Muscle of arm (tissue), 12 donors: ENCODE results near the gene GSDMA. TPM values are rescaled to one million over a fixed set of nuclear protein-coding genes. Genes with fewer than 3 reads are reported as not detected.
A peak's percentile ranks its signal among the peaks of the same experiment; 100 is the strongest.

Experiments used
- DNase-seq: peaks from one replicate; pipeline ENCODE4 v3.0.0-alpha.2; 2013
- polyA plus RNA-seq, 12 donors: library from polyadenylated mRNA; unstranded; fragments of 120-200 nt; gene quantifications; one replicate each; pipeline ENCODE4 v1.2.1, GENCODE V29; 2013; ENCODE audit not compliant: insufficient read length in 12 of 12

Gene GSDMA
- polyA plus RNA-seq, 12 donors: 0.08 to 0.19 (median 0.14) TPM; not detected in 2

DNA sequence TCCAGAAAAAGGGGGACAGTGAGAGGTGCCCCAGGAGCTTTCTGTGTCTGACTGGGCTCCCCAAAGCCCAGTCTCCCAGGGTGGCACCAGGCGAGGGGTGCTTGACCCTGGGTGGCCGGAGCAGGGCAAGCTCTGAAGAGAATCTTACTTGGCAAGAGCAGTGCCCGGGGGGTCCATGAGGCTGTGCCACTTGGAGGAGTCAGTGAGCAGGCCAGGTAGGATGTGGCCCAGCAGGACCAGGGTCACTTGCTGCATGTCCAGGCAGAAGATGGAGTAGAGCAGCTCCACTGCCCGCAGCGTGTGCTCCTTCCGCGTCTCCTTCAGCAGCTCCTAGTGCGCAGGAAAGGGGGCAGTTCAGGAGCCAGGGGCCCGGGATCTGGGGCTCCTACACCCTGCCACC is 59.7 kb downstream of the GSDMA start:
- DNase-seq: no peak

DNA sequence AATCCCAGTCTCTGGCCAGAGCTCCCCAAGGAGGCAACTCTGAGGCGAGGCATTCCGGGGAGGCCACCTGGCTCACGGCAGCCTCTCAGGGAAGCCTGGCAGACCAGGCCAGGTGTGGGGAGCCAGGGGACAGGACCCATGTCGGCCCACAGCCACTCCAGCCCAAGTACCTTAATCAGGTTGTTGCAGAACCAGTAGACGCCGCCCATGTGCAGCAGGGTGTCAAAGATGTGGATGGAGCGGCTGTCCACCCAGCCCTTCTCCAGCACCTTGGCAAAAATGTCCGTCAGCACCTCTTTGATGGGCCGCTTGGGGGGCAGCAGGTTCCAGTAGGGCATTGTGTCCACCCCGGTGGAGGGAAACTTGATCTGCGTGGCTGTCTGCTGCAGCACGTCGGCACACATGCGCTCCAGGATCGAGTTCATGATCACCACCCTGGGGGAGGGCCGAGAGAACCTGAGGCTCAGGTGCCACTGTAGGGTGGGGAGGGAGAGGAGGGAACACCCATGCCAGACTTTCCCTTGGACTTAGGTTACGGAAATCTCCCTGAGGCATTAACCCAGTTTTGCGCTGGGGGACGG is 60.2 kb downstream of the GSDMA start:
- no peak for DNase-seq

DNA sequence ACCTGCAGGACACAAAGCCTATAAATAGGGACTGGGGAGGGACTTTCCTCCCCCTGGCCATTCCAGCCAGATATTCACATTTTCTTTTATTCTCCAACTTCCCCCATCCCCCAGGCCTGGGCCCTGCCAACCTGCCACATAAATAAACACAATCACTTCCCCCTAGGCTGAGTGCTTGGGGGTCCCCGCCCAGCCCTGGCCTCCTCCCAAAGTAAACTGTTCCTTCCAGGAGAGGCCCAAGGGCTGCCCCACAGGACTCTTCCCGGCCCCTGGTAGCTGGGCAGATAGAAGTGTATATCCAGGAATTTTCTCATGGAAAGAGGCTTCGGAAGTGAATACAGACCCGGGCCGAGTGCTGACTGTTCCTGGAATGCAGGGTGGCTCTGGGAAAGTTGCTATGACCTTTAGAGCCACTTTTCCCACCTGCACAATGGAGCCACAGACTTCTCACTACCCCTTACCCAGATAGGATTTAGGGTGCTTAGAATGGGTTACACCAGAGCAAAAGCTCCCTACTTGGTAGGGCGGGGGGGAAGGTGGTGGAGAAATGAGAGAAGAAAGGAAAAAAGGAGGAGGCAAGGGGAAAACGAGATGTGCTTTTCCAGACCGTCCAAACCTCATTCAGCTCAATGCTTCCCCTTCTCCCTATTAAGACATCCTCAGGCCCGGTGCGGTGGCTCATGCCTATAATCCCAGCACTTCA is 60.9 kb downstream of the GSDMA start:
- no peak for DNase-seq

DNA sequence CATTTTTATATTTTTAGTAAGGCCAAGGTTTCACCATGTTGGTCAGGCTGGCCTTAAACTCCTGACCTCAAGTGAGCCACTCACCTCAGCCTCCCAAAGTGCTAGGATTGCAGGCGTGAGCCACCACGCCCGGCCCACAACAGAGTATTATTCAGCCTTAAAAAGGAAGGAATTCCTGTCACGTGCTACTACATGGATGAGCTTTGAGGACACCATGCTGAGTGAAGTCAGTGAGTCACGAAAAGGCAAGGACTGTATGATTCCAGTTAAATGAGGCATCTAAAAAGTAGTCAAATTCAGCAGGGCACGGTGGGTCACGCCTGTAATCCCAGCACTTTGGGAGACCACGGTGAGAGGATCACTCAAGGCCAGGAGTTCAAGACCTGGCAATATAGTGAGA is 62.1 kb downstream of the GSDMA start:
- DNase-seq: no peak

DNA sequence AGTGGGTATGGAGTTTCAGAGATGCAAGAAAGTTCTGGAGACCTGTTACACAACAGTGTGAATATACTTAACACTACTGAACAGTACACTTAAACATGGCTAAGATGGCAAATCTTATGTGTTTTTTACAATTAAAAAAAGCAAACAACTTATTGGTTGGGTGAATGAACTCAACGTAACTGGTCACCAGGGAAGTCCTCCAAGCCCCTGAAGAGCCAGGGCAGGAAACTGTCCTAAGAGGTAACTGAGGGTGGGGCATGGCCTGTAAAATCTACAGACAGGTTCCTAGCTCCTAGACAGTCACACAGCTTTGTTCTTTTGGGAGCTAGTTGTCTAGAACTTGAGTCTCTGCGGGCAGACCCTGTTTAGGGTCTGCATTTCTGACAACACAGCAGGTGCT is 62.8 kb downstream of the GSDMA start:
- DNase-seq: no peak

DNA sequence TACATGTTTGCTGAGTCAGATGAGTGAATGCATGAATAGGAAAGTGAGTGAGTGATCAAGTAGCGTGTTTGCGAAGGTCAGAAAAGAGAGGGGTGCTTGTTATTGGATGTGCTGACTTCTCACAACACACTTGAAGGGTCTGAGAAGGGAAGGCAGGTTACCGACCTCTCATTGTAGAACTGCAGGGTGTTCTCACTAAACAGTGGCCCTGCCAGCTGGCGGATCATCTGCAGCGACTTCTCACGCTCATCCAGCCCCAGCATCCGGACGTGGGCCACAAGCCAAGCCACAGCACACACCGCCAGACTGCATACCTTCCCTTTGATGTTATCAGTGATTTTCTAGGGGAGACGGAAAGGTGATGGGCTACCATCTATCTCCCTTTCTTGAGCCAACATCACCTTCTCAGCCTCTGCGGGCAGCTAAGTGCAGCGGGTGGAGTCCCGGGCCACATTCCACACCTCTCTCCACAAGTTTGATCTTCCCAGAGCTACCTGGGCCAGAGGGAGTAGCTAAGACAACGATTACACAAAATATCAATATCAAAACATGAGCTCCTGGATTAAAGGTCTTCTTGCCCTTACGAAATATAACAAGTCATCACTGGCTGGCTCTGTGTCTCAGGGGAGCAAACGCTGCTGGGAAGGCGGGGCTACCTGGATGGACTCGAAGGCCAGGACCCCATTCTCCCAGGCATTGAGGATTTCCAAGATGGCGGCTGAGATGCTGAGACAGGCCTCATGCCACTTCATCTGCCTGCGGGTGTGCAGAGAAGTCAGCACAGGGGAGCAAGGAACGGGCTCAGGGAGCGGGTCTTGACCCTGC is 63.4 kb downstream of the GSDMA start:
- DNase-seq: no peak

DNA sequence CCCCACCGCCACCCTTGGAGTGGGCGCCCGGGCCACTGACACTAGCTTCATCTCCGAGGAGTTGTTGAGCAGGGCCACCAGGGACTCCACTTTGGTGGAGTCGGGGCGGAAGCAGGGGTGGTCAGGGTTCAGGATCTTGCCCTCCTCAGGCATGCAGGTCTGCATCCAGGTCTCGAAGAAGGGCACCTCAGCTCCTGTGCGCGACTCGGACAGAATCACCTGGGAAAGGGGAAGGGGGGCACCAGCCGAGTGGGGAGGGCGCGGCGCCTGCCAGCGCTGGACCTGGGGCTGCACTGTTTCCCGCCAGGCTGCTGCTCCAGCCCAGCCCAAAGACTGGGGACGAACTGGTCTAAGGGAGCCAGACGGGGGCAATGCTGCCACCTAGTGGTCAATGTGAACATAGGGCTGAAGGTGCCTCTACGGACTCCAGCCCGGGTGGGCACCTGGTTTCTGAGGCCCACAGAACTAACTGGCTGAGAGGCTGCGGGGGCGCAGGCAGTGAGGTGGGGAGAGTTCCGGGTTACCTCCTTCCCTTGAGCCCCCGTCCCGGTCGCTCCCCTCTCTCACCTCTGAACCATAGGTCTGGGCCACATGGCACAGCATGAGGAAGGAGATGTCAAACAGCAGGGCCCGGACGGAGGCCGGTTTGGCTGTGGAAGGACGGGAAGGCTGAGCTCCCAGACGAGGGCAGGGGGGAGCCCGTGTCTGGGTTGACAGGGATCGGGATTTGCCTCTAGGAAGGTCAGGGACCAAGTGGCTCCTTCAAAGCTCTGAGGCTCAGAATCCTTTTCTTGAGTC is 64.2 kb downstream of the GSDMA start:
- DNase-seq: peak; percentile 86

Other genes starting within 250 kb of the GSDMA start
- 10 to 100 TPM in 11 of 12 donors, not detected in 1; 14.8 to 23.6 (median 18.9) TPM for gene MIEN1, start 232.5 kb upstream of the GSDMA start, polyA plus RNA-seq
- gene GRB7, start 225.1 kb upstream of the GSDMA start, polyA plus RNA-seq: 1 to 10 TPM in 3 of 12 donors, under 1 TPM in 7, not detected in 2; 0.13 to 5.3 (median 0.48) TPM
- 1 to 10 TPM in 1 of 12 donors, under 1 TPM in 9, not detected in 2; 0.06 to 1.5 (median 0.25) TPM for gene IKZF3, start 98.7 kb upstream of the GSDMA start, polyA plus RNA-seq
- not detected for gene ZPBP2, start 94.8 kb upstream of the GSDMA start, polyA plus RNA-seq
- gene GSDMB, start 44.4 kb upstream of the GSDMA start, polyA plus RNA-seq: 10 to 100 TPM in 5 of 12 donors, 1 to 10 TPM in 6, not detected in 1; 5.5 to 24.9 (median 9.6) TPM
- 10 to 100 TPM in 11 of 12 donors, not detected in 1; 37.2 to 65.9 (median 42.6) TPM for gene ORMDL3, start 35.4 kb upstream of the GSDMA start, polyA plus RNA-seq
- under 1 TPM in 1 of 12 donors, not detected in 11; 0.19 TPM for gene LRRC3C, start 35.3 kb upstream of the GSDMA start, polyA plus RNA-seq
- 100 to 1,000 TPM in 1 of 12 donors, 10 to 100 TPM in 10, not detected in 1; 59.7 to 102 (median 83.6) TPM for gene PSMD3, start 17.8 kb downstream of the GSDMA start, polyA plus RNA-seq
- under 1 TPM in 6 of 12 donors, not detected in 6; 0.15 to 0.28 (median 0.23) TPM for gene CSF3, start 52.4 kb downstream of the GSDMA start, polyA plus RNA-seq
- gene MED24, start 91.4 kb downstream of the GSDMA start, polyA plus RNA-seq: 100 to 1,000 TPM in 1 of 12 donors, 10 to 100 TPM in 10, not detected in 1; 52.6 to 127 (median 70.7) TPM
- gene THRA, start 100.0 kb downstream of the GSDMA start, polyA plus RNA-seq: 10 to 100 TPM in 11 of 12 donors, not detected in 1; 50.5 to 83.8 (median 63.6) TPM
- gene NR1D1, start 137.6 kb downstream of the GSDMA start, polyA plus RNA-seq: 10 to 100 TPM in 1 of 12 donors, 1 to 10 TPM in 9, not detected in 2; 1.7 to 12.3 (median 3.4) TPM
- 100 to 1,000 TPM in 10 of 12 donors, 10 to 100 TPM in 1, not detected in 1; 95.6 to 172 (median 129) TPM for gene MSL1, start 159.0 kb downstream of the GSDMA start, polyA plus RNA-seq
- 100 to 1,000 TPM in 1 of 12 donors, 10 to 100 TPM in 10, not detected in 1; 54.5 to 130 (median 62.1) TPM for gene CASC3, start 177.5 kb downstream of the GSDMA start, polyA plus RNA-seq
- 10 to 100 TPM in 5 of 12 donors, 1 to 10 TPM in 6, not detected in 1; 4.4 to 25.8 (median 8.0) TPM for gene RAPGEFL1, start 214.5 kb downstream of the GSDMA start, polyA plus RNA-seq